A673 (cell line): ENCODE measurements around the gene SGMS1. TPM values are rescaled to one million over a fixed set of nuclear protein-coding genes. Genes with fewer than 3 reads are reported as not detected.
"Not testable (repeated sequence)": the region's sequence is repeated elsewhere in the genome, so short reads cannot be mapped to it uniquely, and the experiment has no call there.

ENCODE experiments used
- BruUV-seq: library from RNA; stranded (reverse); fragments of 400-500 nt; replicated peaks from 2 replicates; lab custom pipeline; 2021; lab: Mats Ljungman, UMichigan
- CTCF ChIA-PET: fragments of 300-600 bp; sonication (Branson Sonifier 250); formaldehyde crosslinking; loops from one replicate; lab custom pipeline; 2022; ENCODE audit warnings: antibody characterized with exemption; lab: Charles Lee
- POLR2A ChIA-PET: fragments of 300-600 bp; sonication (Branson Sonifier 250); formaldehyde crosslinking; loops from one replicate; lab custom pipeline; 2022; ENCODE audit warnings: antibody characterized with exemption; ENCODE audit not compliant: low non-redundant PET; lab: Charles Lee
- DNase-seq: peaks from one replicate; pipeline ENCODE4 v3.0.0-alpha.2; 2015; ENCODE audit warnings: low spot score
- H3K27ac ChIP-seq: fragments of 200-600 bp; sonication (generic); 2 replicates; pipeline ENCODE4 v1.5.1; 2016; ENCODE audit warnings: mixed run types, low read depth, mild to moderate bottlenecking, mixed read lengths, antibody characterized with exemption, low read length; ENCODE audit not compliant: poor library complexity, severe bottlenecking
- H3K27me3 ChIP-seq: fragments of 200-600 bp; sonication (generic); replicated peaks from 2 replicates; pipeline ENCODE4 v1.6.1; 2017; ENCODE audit warnings: mixed run types, low read depth, mild to moderate bottlenecking, mixed read lengths, antibody characterized with exemption, low read length; ENCODE audit not compliant: insufficient read depth, poor library complexity
- H3K36me3 ChIP-seq: fragments of 200-600 bp; sonication (generic); 2 replicates; pipeline ENCODE4 v1.6.1; 2016; ENCODE audit warnings: mixed run types, mild to moderate bottlenecking, mixed read lengths, antibody characterized with exemption, low read length; ENCODE audit not compliant: insufficient read depth, poor library complexity, severe bottlenecking
- H3K4me1 ChIP-seq: fragments of 200-600 bp; sonication (generic); 2 replicates; pipeline ENCODE4 v1.6.1; 2017; ENCODE audit warnings: mixed run types, mild to moderate bottlenecking, mixed read lengths, antibody characterized with exemption, low read length; ENCODE audit not compliant: insufficient read depth, poor library complexity, severe bottlenecking
- H3K4me3 ChIP-seq: fragments of 200-600 bp; sonication (generic); 2 replicates; pipeline ENCODE4 v1.5.1; 2016; ENCODE audit warnings: low read depth, mixed run types, mild to moderate bottlenecking, mixed read lengths, low read length; ENCODE audit not compliant: poor library complexity, severe bottlenecking
- H3K9me3 ChIP-seq: fragments of 200-600 bp; sonication (generic); 2 replicates; pipeline ENCODE4 v1.6.1; 2016; ENCODE audit warnings: mixed run types, low read depth, mild to moderate bottlenecking, mixed read lengths, antibody characterized with exemption, low read length; ENCODE audit not compliant: poor library complexity, severe bottlenecking
- CTCF ChIP-seq: fragments of 300-800, 200-600 bp; sonication (generic); conservative IDR thresholded peaks from 2 replicates; pipeline ENCODE4 v1.5.1; 2017; ENCODE audit warnings: low read depth, mild to moderate bottlenecking, antibody characterized with exemption, low read length, moderate library complexity, mixed read lengths
- EZH2 ChIP-seq: fragments of 200-600 bp; sonication (generic); IDR thresholded peaks from 2 replicates; pipeline ENCODE4 v1.6.1; 2017; ENCODE audit warnings: borderline replicate concordance, low read depth, mild to moderate bottlenecking, mixed read lengths, antibody characterized with exemption, low read length; ENCODE audit not compliant: poor library complexity, severe bottlenecking
- intact Hi-C: fragments of 100-400 bp; cut with micrococcal nuclease; formaldehyde crosslinking; loops from one replicate; pipeline ENCODE4 v1.10.0; 2022; ENCODE audit not compliant: unreplicated experiment
- total RNA-seq: library from RNA; stranded (reverse); gene quantifications from 2 replicates; pipeline ENCODE4 v1.2.3, GENCODE V29; 2021

The SGMS1 gene
- total RNA-seq, 1 experiment from 2014 or later: 13.0 TPM

- Histone ChIP-seq H3K4me3 (no peak overlapping the region), H3K27me3 (peaks cover 11% of the 10 kb centered on the region), H3K9me3 (no peaks in the 10 kb centered on the region), H3K4me1 (no peaks in the 10 kb centered on the region), H3K36me3 (no peaks in the 10 kb centered on the region), H3K27ac (no peak overlapping the region)
- no peak for TF ChIP-seq EZH2
- no peak for TF ChIP-seq CTCF
- BruUV-seq: no TSS peak
- intact Hi-C loops: no loop called here
- CTCF ChIA-PET: no interaction called here
- no peak for DNase-seq
- POLR2A ChIA-PET: no interaction called here
Observed at GRCh38 chr10:50272531-50272930, 351.2 kb downstream of the SGMS1 start.

- TF ChIP-seq CTCF (no peak), EZH2 (no peak)
- Histone ChIP-seq H3K36me3 (no peaks in the 10 kb centered on the region), H3K4me3 (no peak overlapping the region), H3K4me1 (no peaks in the 10 kb centered on the region), H3K27ac (no peak overlapping the region), H3K9me3 (no peaks in the 10 kb centered on the region), H3K27me3 (peaks cover 4% of the 10 kb centered on the region)
- POLR2A ChIA-PET: no interaction called here
- CTCF ChIA-PET: no interaction called here
- intact Hi-C loops: no loop called here
- no TSS peak for BruUV-seq
- no peak for DNase-seq
Observed at GRCh38 chr10:50271564-50272250, 352.0 kb downstream of the SGMS1 start.

- CTCF ChIA-PET, DNase-seq, H3K4me1 ChIP-seq, H3K27ac ChIP-seq, H3K4me3 ChIP-seq, H3K36me3 ChIP-seq, H3K27me3 ChIP-seq, BruUV-seq, H3K9me3 ChIP-seq, POLR2A ChIA-PET, intact Hi-C loops: not testable (repeated sequence)
Observed at GRCh38 chr10:50267877-50268276, 355.9 kb downstream of the SGMS1 start.

- H3K36me3 ChIP-seq, BruUV-seq, H3K27ac ChIP-seq, DNase-seq, H3K4me3 ChIP-seq, CTCF ChIA-PET, H3K4me1 ChIP-seq, H3K9me3 ChIP-seq, POLR2A ChIA-PET, intact Hi-C loops: not testable (repeated sequence)
- peaks cover 17% of the 10 kb centered on the region for H3K27me3 ChIP-seq
Observed at GRCh38 chr10:50262625-50263024, 361.1 kb downstream of the SGMS1 start.
